Spleen (tissue), 7 donors: Measurements from ENCODE around the gene ACOT2.
"Not testable (repeated sequence)": the region's sequence is repeated elsewhere in the genome, so short reads cannot be mapped to it uniquely, and the experiment has no call there.

ENCODE experiments used
- POLR2A ChIP-seq, 3 donors: fragments of 450-650 bp; IDR thresholded peaks; one replicate each; pipeline ENCODE4 v1.5.1; 2017; ENCODE audit warnings: antibody characterized with exemption in 3 of 3, mild to moderate bottlenecking in 1 of 3
- POLR2AphosphoS5 ChIP-seq, 3 donors: sonication (generic); formaldehyde crosslinking; IDR thresholded peaks; one replicate each; pipeline ENCODE4 v1.5.1; 2017; ENCODE audit warnings: antibody characterized with exemption in 3 of 3
- TF ChIP-seq, protein P1 (sequence below), 11 experiments: fragments of 200-600 bp in 7 of 11; fragments of 450-650 bp in 4 of 11; sonication (generic) in 4 of 11; IDR thresholded peaks in 8 of 11; conservative IDR thresholded peaks in 3 of 11; 1 replicate in 7 of 11; 2 replicates in 4 of 11; pipeline versions ENCODE4 v1.4.0 to v1.8.0; 2016 to 2021; ENCODE audit warnings: antibody characterized with exemption in 11 of 11, inconsistent platforms in 4 of 11, mild to moderate bottlenecking in 1 of 11
- donor health status: DM: no; HTN: no; CAD: no; lungs with moderate emphysema.
- donor health status: DM: no; HTN: no; CAD: no.
- donor health status: DM: no; HTN: no; CAD: no.

DNA sequence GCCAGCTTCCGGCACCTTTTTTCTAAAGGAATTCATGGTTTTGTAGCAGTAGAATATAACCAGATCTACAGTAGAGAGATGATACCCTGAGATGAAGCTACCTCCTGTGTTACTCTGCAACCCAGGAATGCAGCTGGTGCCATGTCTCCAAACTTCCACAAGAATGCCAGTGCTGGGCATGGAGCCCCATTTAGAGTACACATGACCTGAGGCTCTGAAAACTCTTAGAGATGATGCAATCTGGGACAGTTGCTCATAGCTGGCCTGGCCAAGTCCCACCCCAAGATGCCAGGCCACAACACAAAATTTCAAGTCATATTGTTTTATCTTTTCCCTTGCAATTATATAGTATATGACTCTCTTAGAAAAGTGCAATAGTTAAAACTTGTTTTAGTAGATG is 23.7 kb upstream of the ACOT2 start:
- TF ChIP-seq, protein P1, sequence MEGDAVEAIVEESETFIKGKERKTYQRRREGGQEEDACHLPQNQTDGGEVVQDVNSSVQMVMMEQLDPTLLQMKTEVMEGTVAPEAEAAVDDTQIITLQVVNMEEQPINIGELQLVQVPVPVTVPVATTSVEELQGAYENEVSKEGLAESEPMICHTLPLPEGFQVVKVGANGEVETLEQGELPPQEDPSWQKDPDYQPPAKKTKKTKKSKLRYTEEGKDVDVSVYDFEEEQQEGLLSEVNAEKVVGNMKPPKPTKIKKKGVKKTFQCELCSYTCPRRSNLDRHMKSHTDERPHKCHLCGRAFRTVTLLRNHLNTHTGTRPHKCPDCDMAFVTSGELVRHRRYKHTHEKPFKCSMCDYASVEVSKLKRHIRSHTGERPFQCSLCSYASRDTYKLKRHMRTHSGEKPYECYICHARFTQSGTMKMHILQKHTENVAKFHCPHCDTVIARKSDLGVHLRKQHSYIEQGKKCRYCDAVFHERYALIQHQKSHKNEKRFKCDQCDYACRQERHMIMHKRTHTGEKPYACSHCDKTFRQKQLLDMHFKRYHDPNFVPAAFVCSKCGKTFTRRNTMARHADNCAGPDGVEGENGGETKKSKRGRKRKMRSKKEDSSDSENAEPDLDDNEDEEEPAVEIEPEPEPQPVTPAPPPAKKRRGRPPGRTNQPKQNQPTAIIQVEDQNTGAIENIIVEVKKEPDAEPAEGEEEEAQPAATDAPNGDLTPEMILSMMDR (IDR thresholded peaks at IDR 0.05 in 8 of 11, conservative IDR thresholded peaks at IDR 0.05 in 3 of 11), result not testable (repeated sequence)
- not testable (repeated sequence) for TF ChIP-seq POLR2AphosphoS5, POLR2A (IDR thresholded peaks at IDR 0.05)
